ENCODE data around the gene IMMP2L. TPM values are rescaled to one million over a fixed set of nuclear protein-coding genes. Genes with fewer than 3 reads are reported as not detected.

IMMP2L gene
- total RNA-seq, 4 donors from 2014 or later, result 13.5 to 23.7 (median 18.3) TPM

- TF ChIP-seq EP300 (IDR thresholded peaks at IDR 0.05) (no peak), CTCF (IDR thresholded peaks at IDR 0.05) (no peak), POLR2A (IDR thresholded peaks at IDR 0.05) (no peak)
- H3K4me3 ChIP-seq, result no peak overlapping the region
- H3K27me3 ChIP-seq, result no peaks in the 10 kb centered on the region
- peaks cover 0 to 66% (median 0%) of the 10 kb centered on the region in 3 donors for H3K36me3 ChIP-seq
- H3K27ac ChIP-seq, result no peak overlapping the region
- peaks cover 0 to 2% (median 0%) of the 10 kb centered on the region in 4 donors for H3K4me1 ChIP-seq
- H3K9me3 ChIP-seq, result no peaks in the 10 kb centered on the region
- WGBS, 2 donors, result 36 to 88% methylated on average over 4 of the region's 4 CpGs
- no peak for DNase-seq (ENCODE audit: low spot score in 2 of 2)
Measured at GRCh38 chr7:111554086-111554485, 8.2 kb downstream of the IMMP2L start.

GRCh38 chr7:111541067-111541466 is 21.2 kb downstream of the IMMP2L start:
- TF ChIP-seq EP300 (IDR thresholded peaks at IDR 0.05), result no peak
- no peak for TF ChIP-seq POLR2A (IDR thresholded peaks at IDR 0.05)
- no peak for TF ChIP-seq CTCF (IDR thresholded peaks at IDR 0.05)
- Histone ChIP-seq H3K27ac (no peak overlapping the region), H3K9me3 (no peaks in the 10 kb centered on the region), H3K4me1 (no peaks in the 10 kb centered on the region), H3K27me3 (no peaks in the 10 kb centered on the region), H3K36me3 (peaks cover 0 to 5% (median 0%) of the 10 kb centered on the region in 3 donors), H3K4me3 (no peak overlapping the region)
- no peak for DNase-seq (ENCODE audit: low spot score in 2 of 2)
- 94 to 100% methylated on average over 2 of the region's 2 CpGs for WGBS, 2 donors

- no peaks in the 10 kb centered on the region for H3K9me3 ChIP-seq
- no peak for DNase-seq (ENCODE audit: low spot score in 2 of 2)
- no peak for TF ChIP-seq EP300 (IDR thresholded peaks at IDR 0.05)
- no peak for TF ChIP-seq CTCF (IDR thresholded peaks at IDR 0.05)
- no peak for TF ChIP-seq POLR2A (IDR thresholded peaks at IDR 0.05)
- H3K27me3 ChIP-seq, result no peaks in the 10 kb centered on the region
- H3K36me3 ChIP-seq, result peaks cover 0 to 5% (median 0%) of the 10 kb centered on the region in 3 donors
- H3K4me3 ChIP-seq, result no peak overlapping the region
- no peaks in the 10 kb centered on the region for H3K4me1 ChIP-seq
- WGBS, 2 donors, result 86 to 88% methylated on average over 5 of the region's 5 CpGs
- no peak overlapping the region for H3K27ac ChIP-seq
Measured at GRCh38 chr7:111540199-111540815, 22.0 kb downstream of the IMMP2L start.

- TF ChIP-seq CTCF (IDR thresholded peaks at IDR 0.05) (no peak), EP300 (IDR thresholded peaks at IDR 0.05) (no peak), POLR2A (IDR thresholded peaks at IDR 0.05) (no peak)
- Histone ChIP-seq H3K9me3 (no peaks in the 10 kb centered on the region), H3K4me3 (no peak overlapping the region), H3K4me1 (peaks cover 0 to 10% (median 0%) of the 10 kb centered on the region in 4 donors), H3K27me3 (no peaks in the 10 kb centered on the region), H3K36me3 (peaks cover 0 to 5% (median 0%) of the 10 kb centered on the region in 3 donors), H3K27ac (no peak overlapping the region)
- no peak for DNase-seq (ENCODE audit: low spot score in 2 of 2)
- WGBS, 2 donors, result 70 to 77% methylated on average over 1 of the region's 1 CpG
Measured at GRCh38 chr7:111537134-111537533, 25.2 kb downstream of the IMMP2L start.

- no peak for DNase-seq (ENCODE audit: low spot score in 2 of 2)
- peaks cover 0 to 22% (median 0%) of the 10 kb centered on the region in 4 donors for H3K4me1 ChIP-seq
- H3K36me3 ChIP-seq, result no peaks in the 10 kb centered on the region
Measured at GRCh38 chr7:111535142-111535870, 27.0 kb downstream of the IMMP2L start.

More at GRCh38 chr7:111535142-111535870, 27.0 kb downstream of the IMMP2L start:
- WGBS, 2 donors, result 84 to 93% methylated on average over 3 of the region's 3 CpGs
- TF ChIP-seq EP300 (IDR thresholded peaks at IDR 0.05) (no peak), CTCF (IDR thresholded peaks at IDR 0.05) (no peak), POLR2A (IDR thresholded peaks at IDR 0.05) (no peak)
- no peak overlapping the region for H3K27ac ChIP-seq
- H3K4me3 ChIP-seq, result no peak overlapping the region
- H3K9me3 ChIP-seq, result no peaks in the 10 kb centered on the region
- H3K27me3 ChIP-seq, result no peaks in the 10 kb centered on the region
